Stimulated activated CD8-positive, alpha-beta memory T cell treated with anti-CD3 and anti-CD28 coated beads, Interleukin-4, amount 100 ng/mL, for 4 hours (primary cell): ENCODE measurements around the gene CELSR1.
"Not testable (repeated sequence)": the region's sequence is repeated elsewhere in the genome, so short reads cannot be mapped to it uniquely, and the experiment has no call there.

ENCODE experiments used
- DNase-seq, 2 donors: peaks; one replicate each; pipeline ENCODE4 v3.0.0-alpha.2; 2020; ENCODE audit warnings: low read depth in 2 of 2, low spot score in 1 of 2

CELSR1 gene

DNA sequence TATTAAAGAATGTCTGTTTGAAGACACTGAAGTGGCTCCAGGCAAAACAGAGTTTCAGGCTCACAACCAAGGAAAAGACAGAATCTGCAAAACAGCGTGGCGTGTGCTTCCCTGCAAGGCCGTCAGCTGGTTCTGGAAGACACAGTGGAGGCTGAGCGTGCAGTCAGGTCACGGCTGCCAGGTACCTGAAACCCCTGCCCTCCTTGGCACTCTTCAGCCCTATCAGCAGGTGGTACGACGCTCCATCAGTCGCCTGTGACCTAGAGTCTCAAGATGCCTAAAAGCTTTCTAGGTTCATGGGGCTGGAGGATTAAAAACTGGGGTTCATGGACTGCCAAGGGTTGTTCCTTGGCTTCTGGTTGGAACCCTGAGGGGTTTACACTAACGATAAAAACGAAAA, 136.1 kb downstream of the CELSR1 start:
- DNase-seq, result no peak

DNA sequence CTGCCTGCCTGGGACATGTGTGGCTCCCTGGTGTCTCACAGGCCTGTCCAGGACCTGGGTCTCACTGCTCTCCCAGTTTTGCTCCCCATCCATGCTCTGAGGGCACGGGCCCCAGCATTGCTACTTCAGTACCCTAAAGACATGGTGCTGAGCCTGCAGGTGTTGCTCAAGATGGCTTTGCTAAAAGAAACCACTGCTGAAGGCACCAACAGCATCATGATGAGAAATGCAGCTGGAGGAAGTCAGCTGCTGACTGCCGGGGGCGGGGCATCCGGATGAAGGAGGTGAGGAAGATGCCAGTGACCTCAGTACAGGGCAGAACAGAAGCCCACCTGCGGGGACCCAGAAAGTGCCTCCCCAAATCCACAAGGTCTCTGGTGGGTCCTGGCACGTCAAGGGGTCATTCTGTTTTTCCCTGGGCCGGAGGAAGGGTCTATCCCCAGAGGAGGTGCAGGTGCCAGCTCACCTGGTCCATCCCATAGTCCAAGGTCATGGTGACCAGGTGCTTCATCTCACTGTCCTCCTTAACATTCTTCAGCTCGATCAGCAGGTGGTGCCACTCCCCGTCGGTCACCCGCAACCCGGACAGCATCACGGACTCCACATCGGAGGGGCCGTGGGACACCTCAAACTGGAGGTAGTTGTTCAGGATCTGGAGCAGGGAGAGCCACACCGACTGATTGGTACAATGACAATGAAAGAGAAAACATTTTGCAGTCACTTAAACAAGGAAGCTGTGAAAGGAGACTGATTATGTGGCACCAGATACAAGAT, 138.0 kb downstream of the CELSR1 start:
- no peak for DNase-seq

DNA sequence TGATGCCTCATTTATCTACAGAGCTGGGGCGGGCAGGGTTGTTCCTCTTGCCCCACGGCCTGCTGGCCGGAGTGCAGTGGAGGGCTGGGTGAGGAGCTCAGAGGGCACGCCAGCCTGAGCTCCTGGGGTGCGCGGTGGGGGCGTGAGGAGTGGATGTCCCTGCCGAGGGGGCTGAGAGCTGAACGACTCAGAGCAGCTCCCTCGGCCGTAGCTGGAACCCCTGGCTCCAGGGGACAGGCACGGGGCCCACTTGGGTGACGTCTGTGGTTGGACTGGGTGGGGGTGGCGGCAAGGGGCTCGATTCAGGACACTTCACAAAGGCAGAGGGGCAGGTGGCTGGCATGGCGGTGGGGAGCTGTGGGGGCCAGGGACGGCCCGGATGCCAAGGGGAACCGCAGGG, 139.5 kb downstream of the CELSR1 start:
- DNase-seq, result no peak

DNA sequence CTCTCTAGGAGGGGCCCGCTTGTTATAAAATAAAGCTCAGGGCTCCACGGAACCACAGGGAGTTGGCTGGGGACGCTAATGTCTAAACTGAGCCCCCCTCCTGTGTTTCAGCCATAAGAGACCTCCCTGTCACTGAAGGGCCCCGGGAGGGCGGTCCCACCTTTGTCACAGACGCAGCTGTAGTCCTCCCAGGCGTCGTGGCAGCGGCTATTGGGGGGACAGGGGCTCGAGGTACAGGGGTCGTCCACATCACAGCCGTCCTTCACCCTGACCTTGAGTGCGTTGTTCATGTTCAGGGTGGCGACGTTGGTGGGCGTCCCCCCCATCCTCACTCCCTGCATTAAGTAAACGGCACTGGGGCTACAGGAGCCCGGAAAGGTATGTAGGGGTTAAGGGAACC, 139.9 kb downstream of the CELSR1 start:
- no peak for DNase-seq

DNA sequence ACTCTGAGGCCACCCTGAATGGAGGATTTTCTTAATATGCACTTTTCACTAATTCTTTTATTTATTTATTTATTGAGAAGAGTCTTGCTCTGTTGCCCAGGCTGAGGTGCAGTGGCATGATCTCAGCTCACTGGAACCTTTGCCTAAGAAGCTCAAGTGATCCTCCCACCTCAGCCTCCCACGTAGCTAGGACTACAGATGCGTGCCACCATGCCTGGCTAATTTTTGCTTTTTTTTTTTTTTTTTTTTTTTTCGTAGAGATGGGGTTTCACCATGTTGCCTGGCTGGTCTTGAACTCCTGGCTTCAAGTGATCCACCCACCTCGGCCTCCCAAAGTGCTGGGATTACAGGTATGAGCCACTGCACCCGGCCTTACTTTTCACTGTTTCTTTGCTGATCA, 140.4 kb downstream of the CELSR1 start:
- DNase-seq, result not testable (repeated sequence)

DNA sequence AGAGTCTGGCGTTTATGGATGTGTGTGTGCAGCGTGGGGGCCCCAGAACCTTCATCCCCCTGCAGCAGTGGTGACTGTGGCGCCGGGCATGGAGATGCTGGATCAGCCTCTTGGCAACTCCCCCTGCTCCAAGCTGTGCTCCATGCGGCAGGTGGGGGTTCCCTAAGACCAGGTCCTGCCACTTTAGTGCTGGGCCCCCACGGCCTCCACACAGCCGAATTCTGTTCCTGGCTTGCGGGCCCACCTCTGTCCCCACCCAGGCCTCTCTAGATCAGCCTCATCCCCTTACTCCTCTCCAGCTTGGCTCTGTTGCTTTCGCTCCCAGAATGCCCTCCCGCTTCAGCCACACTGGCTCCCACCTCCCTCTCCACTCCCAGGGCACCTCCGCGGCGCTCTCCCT, 142.3 kb downstream of the CELSR1 start:
- no peak for DNase-seq

DNA sequence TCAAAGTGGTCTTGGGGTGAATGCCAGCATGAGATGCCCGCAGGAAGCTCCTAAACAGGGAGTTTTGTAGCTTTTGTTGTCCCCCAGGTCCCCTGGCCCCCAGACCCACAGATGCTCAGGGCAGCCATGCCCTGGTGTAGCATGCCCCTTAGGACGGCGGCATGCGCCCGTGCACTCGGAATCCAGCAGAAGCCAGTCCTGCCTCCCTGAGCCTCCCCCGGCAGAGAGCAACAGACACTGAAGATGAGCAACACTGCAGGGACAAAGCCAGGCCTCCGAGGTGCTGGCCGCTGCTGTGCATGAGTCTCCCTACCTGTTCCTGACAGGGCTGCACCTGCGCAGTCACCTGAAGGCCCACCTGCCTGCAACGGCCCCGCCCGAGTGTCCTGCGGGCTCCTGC, 142.8 kb downstream of the CELSR1 start:
- no peak for DNase-seq

DNA sequence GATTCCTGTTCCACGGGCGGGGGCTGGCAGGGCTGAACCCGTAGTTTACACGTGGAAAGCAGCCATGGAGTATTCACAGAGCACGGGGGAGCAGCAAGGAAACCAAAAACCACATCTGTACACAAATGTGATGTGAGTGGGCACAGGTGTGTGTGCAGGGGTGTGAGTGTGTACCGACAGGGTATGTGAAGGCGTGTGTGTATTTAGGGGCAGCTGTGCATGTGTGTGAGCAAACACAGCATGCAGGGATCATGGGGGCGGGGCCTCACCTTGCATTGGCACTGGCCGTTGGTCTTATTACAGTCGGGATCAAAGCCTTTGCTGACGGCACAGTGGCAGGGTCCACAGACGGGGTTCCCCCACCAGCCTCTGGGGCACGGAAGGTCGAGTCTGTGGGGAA, 143.5 kb downstream of the CELSR1 start:
- no peak for DNase-seq

DNA sequence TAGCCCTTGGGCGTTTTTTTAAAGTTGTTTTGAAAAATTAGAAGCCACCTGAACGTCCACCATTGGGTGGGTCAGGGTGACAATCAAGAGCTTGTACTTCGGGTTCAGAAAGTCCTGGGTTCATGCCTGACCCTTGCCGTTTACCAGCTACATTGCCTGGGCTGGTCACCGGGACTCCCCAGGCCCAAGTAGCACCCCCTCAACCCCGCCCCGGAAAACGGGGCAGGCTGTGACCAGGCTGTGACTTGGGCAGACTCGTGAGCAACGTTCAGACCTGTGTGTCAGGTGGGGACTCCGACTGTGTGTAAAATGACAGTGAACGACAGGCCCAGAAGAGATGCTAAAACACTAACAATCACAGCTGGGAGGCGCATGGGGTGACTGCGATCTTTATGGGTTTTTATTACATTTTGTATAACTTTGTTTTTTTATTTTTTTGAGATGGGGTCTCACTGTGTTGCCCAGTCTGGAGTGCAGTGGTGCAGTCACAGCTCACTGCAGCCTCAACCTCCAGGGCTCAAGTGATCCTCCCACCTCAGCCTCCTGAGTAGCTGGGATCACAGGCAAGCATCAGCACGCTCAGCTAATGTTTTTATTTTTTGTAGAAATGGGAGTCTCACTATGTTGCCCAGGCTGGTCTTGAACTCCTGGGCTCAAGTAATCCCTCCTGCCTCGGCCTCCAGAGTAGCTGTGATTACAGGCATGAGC, 145.1 kb downstream of the CELSR1 start:
- DNase-seq, result no peak

DNA sequence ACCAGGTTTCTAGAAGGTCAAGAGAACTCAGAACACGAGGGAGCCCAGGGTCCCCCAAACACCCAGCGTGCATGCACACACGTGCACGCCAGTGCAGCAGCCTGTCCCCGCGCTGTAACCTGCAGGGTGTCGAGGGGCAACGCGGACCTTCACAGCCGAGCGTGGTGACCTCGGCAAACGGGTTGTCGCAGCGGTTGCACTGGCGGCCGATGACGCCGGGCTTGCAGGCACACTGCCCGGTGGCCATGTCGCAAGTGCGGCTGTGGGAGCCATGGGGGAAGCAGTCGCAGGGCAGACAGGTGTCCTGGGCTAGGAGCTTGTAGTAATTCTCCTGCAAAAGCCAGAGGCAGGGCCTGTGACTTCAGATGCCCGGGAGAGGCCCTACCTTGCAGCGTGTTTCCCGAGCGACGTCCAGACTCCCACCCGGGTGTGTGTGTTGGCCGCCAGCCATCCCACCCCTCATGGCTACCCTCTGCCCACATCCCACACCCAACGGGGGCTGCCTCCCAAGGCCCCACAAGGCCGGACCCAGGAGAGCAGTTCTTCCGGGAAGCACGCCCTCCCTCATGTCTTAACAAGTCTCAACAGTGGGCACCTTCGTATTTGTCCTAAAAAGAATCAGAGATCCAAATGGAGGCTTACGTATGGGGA, 145.8 kb downstream of the CELSR1 start:
- no peak for DNase-seq

DNA sequence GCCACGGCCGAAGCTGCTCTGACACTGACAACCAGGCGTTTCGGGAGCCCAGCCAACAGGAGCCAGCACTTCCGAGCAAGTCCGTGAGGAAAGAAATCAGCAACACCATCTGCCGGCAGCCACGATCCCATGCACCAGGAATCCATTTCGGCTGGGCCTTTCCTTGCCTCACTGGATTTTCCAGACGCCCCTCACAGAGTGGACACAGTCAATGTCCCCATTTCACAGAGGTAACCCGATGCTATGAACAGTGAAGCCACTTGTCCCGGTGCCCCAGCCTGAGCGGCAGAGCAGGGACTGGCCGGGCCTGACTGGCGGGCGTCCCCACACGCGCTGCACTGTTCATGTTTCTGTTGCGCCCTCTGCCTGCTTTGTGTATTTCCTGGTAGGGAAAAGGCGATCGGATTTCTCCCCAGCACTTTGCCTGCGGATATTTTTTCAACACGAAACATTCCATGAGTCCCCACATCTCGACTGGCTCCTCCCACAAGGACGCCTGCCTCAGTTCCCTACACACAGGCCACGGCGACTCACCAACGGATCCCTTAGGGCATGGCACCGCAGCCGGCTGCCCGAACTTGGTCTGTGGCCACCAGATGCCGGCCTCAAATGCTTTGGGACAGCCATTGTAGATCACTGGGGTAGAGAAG, 146.6 kb downstream of the CELSR1 start:
- DNase-seq, result no peak

DNA sequence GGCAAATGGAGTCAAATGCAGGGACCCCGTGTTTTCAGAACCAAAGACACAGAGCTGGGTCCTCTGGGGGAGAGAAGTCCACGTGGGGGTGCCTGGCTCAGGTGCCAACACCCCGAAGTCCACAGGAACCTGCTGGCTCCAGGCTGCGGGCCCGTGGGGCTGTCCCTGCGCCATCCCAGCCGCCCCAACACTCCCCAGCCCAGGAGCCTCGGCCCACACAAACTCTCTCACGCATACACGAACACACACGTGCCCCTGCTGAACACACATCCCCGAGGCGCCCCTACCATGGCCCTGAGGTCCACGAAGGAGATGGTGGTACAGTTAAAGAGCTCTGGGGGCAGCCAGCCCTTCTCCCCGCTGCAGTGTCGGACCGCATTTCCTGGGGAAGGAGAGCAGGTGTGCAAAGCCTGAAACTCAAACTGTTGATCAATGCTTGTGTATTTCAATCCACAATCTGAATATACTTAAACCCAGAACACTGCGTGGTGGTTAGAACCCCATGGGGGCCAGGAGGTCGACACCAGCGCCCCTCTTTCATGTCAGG, 147.2 kb downstream of the CELSR1 start:
- DNase-seq, result no peak

DNA sequence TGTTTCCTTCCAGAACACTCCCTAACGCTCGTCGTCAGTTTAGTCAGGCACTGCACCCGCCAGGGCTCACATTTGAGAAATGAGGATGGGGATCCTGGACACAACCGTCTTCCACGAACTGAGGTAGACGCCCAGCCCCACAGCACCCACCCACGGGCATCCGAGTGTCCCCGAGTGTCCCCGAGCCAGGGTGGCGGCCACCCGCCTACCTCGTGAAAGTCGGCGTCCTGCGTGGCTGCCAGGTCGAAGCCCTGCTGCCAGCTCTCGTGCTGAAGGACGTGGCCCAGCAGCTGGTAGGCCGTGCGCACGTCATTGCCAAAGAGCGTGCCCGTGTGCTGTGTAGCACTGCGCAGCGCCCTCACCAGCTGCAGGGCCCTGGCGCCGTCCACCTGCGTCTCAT, 148.3 kb downstream of the CELSR1 start:
- DNase-seq, result no peak

DNA sequence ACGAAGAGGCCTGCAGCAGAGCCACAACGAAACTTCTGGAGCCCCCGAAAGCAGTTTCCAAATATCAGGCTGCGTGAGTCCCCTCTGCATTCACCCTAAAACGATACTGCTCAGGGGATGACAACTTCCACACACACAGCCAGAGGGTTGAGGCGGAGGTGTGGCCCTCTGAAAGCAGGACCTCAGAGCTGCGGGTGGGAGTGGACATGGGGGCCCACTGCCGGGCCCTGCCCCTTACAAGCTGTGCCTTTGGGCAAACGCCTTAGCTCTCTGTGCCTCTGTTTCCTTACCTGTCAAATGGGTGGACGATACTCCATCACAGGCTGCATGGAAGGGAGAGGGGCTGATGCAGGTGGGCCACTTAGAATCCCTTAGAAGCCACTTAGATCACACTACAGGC, 148.8 kb downstream of the CELSR1 start:
- DNase-seq, result no peak

DNA sequence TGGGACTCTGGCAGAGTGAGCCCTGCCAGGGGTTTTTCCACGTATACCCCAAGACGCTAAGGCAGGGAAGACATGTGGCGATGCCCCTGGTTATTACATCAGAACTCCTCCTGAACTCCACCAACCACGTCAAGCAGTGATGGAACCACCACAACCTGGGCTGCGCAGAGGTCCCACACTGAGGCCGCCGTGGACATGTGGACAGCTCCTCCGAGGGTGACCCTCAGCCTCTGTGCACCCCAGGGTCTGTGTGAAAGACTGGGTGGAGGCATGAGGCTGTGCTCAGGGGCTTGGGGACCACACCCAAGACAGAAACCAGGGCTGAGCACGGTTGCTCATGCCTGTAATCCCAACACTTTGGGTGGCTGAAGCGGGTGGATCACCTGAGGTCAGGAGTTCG, 149.7 kb downstream of the CELSR1 start:
- no peak for DNase-seq

DNA sequence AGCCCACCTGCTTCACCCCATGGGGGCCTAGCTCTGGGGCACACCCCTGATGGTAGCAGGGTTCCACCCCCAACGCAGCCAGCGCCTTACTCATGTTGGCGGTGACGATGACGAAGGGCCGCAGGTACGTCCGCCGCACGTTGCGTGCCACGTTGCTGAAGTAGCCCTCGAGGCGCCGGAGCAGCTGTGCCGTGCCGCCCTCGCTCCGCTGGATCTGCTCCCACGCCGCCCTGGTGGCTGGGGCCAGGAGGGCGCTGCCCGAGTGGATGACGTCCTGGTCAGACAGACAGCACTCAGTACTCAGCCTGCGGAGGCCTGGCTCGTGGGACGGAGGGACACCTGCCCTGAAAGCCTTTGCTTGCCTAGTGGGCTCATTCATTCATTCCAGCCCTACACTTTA, 151.1 kb downstream of the CELSR1 start:
- no peak for DNase-seq

DNA sequence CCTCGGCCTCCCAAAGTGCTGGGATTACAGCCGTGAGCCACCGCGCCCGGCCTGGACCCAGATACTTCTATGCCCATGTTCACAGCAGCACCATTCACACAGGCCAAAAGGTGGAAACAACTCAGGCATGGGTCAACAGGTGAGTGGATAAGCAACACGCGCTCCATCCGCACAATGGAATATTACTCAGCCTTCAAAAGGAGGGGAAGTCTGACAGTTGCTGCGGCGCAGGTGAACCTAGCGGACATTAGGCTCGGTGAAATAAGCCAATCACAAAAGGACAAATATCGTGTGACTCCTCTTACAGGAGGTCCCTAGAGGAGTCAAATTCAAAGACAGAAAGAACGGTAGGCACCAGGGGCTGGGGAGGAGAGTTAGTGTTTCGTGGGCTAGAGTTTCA, 154.9 kb downstream of the CELSR1 start:
- DNase-seq, result no peak

DNA sequence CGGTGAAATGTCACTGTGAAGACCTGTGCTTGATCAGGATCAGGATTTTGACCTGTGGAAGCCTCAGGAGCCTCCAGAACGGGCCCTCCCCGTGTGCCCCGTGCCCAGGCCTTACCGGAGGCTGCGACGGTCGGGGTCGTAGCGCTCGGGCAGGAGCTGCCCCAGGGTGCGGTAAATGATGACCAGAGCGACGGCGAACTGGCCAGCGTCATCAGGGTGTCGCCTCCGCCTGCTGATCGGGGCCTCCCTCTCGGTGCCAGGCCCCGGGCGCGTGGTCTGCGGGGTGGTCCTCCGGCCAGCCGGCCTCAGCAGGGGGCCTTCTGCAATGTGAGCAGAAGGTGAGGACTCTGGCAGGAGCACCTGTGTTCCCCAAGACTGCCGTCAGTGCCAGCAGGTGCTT, 155.7 kb downstream of the CELSR1 start:
- no peak for DNase-seq

DNA sequence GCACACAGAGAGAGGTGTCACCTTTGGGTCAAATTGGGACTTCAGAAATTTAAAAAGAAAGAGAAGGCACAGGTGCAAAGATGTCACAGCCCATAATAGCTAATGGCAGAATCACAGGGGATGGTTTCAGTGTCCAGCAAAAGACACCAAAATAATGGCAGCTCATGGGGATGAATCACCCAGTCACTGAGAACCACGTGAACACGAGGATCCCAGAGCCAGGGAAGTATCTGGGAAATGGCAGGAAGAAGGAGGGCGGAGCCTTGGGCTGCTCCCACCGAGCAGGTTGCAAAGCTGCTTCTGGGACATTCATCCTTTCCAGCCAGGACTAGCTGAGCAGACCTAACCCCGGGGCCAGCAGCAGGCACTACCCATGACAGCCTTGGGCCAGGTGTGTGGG, 156.3 kb downstream of the CELSR1 start:
- DNase-seq, result no peak

DNA sequence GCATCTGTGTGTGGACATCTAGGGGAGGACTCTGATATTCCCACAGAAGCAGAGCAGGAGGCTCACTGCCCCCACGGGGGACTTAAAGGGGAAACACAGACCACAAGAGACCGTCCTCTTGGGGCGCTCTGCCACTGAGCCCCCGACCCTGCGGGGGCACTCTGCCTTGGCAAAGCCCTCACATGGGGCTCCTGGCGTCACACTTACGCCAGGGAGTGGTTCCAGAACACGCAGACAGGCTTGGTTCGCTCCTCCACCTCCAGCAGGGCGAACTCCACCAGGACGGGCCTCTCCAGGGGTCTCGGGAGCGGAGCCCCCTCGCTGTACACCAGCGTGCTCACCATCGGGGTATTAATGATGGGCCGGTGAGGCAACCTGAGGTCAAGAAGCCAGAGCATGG, 156.8 kb downstream of the CELSR1 start:
- DNase-seq, result no peak

DNA sequence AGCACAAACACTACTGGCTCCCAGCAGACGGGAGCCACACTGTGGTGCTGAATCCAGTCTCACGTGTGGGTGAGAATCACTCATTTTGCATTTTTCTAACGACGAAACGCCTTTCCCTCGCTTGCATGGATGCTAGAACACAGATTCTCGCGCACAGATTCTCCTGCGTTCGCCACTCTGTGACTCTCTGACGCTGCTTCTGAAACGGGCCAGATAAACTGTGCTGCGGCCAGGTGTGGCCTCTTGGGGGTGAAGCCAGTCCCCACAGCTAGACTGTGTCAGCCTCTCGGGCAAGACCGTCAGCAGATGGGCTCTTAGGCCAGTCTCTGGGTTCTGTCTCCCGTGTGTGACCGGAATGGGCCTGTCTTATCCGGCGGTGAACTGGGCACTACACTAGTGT, 157.4 kb downstream of the CELSR1 start:
- DNase-seq, result no peak
